Uterus (tissue), 4 donors: ENCODE data around the gene GNA14. TPM values are rescaled to one million over a fixed set of nuclear protein-coding genes. Genes with fewer than 3 reads are reported as not detected.
"Not testable (repeated sequence)": the region's sequence is repeated elsewhere in the genome, so short reads cannot be mapped to it uniquely, and the experiment has no call there.

Source experiments
- DNase-seq, 2 donors: peaks; one replicate each; pipeline ENCODE4 v3.0.0-alpha.2; 2019 to 2020
- H3K27ac ChIP-seq, 2 donors: fragments of 200-600 bp; sonication (generic); 1 replicate in 1 of 2; 2 replicates in 1 of 2; pipeline ENCODE4 v1.5.1; 2016 to 2018
- H3K27me3 ChIP-seq, 2 donors: fragments of 200-600 bp; sonication (generic); one replicate each; pipeline ENCODE4 v1.5.1; 2018 to 2019; ENCODE audit warnings: control low read depth in 1 of 2
- H3K36me3 ChIP-seq, 2 donors: fragments of 200-600 bp; sonication (generic); one replicate each; pipeline ENCODE4 v1.5.1; 2019; ENCODE audit warnings: control low read depth in 1 of 2
- H3K4me1 ChIP-seq, 2 donors: fragments of 200-600 bp; sonication (generic); one replicate each; pipeline ENCODE4 v1.5.1; 2018 to 2019; ENCODE audit warnings: control low read depth in 1 of 2
- H3K4me3 ChIP-seq, 2 donors: fragments of 200-600 bp; sonication (generic); 1 replicate in 1 of 2; 2 replicates in 1 of 2; pipeline ENCODE4 v1.5.1; 2018 to 2019; ENCODE audit warnings: mild to moderate bottlenecking in 1 of 2
- H3K9me3 ChIP-seq, 2 donors: fragments of 200-600 bp; sonication (generic); one replicate each; pipeline ENCODE4 v1.5.1; 2019; ENCODE audit warnings: control low read depth in 1 of 2
- CTCF ChIP-seq, 4 experiments: fragments of 200-600 bp in 2 of 4; fragments of 450-650 bp in 2 of 4; sonication (generic) in 2 of 4; IDR thresholded peaks; one replicate each; pipeline ENCODE4 v1.5.1; 2016 to 2019; ENCODE audit warnings: antibody characterized with exemption in 4 of 4, mild to moderate bottlenecking in 2 of 4, moderate library complexity in 1 of 4
- POLR2A ChIP-seq, 2 donors: fragments of 450-650 bp; IDR thresholded peaks; one replicate each; pipeline ENCODE4 v1.6.1; 2016; ENCODE audit warnings: antibody characterized with exemption in 2 of 2, mild to moderate bottlenecking in 1 of 2, moderate library complexity in 1 of 2
- intact Hi-C: fragments of 100-400 bp; cut with DNase I; formaldehyde crosslinking; loops from one replicate; pipeline ENCODE4 v1.15.1; 2023; ENCODE audit warnings: low total_unique reads
- total RNA-seq, 4 donors: library from RNA; depleted of rRNA in 3 of 4; stranded (reverse); fragments of >200 nt in 3 of 4; gene quantifications; one replicate each; pipeline versions ENCODE4 v1.1.0 to v1.2.4, GENCODE V29; 2014 to 2023
- donor health status: DM: yes; HTN: yes; CAD: no.

The GNA14 gene
- total RNA-seq, 4 donors from 2014 or later, result 11.3 to 23.6 (median 16.2) TPM

DNA sequence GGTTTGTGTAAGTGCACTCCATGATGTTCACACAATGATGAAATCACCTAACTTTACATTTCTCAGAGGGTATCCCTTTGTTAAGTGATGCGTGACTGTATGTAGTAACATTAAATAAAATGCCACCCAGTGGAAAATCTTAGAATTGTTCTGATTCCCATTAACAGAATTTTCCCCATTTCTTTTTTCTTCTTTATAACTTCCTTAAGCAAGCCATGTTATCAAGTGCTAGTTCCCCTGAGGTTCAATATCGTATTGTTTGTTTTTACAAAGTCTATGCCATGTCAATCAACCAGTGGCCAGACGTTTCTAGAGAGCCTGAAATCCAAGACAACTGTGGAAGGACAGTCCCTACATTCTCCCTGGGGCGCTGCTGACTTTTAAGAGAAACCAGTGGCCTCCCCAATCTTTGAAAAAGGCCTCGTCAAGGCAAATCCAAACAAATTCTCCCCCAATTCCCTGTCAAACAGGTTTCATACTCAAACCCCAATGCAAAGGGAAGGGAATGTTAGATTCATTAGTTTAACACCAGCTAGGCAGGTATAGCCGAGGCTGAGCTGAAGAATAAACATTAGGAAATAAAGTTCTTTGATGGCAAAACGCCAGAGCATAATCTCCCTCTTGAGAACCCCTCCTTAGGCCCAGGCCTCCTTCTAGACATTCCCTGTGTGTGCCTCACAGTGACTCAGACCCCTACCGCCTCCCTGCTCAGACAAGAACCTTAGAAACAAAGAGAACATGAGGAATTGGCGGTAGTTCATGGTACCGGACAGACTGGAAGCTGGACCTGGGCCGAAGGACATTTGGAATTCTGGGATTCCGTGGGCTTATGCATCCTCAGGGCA lies 198.7 kb downstream of the GNA14 start:
- no peaks in the 10 kb centered on the region for H3K9me3 ChIP-seq
- no peak for TF ChIP-seq POLR2A (IDR thresholded peaks at IDR 0.05)
- no peak for TF ChIP-seq CTCF (IDR thresholded peaks at IDR 0.05)
- DNase-seq, result no peak
- intact Hi-C loops, result loop anchor here (10.0 kb wide), 1 partner anchor 305 kb away; no protein-coding TSS in a partner anchor
- no peaks in the 10 kb centered on the region for H3K36me3 ChIP-seq
- no peak overlapping the region for H3K4me3 ChIP-seq
- no peaks in the 10 kb centered on the region for H3K4me1 ChIP-seq
- no peaks in the 10 kb centered on the region for H3K27me3 ChIP-seq
- no peak overlapping the region for H3K27ac ChIP-seq

GRCh38 chr9:77447646-77448045 lies 200.5 kb downstream of the GNA14 start:
- DNase-seq, result no peak
- intact Hi-C loops, result no loop called here
- H3K9me3 ChIP-seq, result no peaks in the 10 kb centered on the region
- H3K27me3 ChIP-seq, result no peaks in the 10 kb centered on the region
- H3K27ac ChIP-seq, result no peak overlapping the region
- H3K36me3 ChIP-seq, result no peaks in the 10 kb centered on the region
- no peak for TF ChIP-seq POLR2A (IDR thresholded peaks at IDR 0.05)
- no peak for TF ChIP-seq CTCF (IDR thresholded peaks at IDR 0.05)
- no peaks in the 10 kb centered on the region for H3K4me1 ChIP-seq
- H3K4me3 ChIP-seq, result no peak overlapping the region

DNA sequence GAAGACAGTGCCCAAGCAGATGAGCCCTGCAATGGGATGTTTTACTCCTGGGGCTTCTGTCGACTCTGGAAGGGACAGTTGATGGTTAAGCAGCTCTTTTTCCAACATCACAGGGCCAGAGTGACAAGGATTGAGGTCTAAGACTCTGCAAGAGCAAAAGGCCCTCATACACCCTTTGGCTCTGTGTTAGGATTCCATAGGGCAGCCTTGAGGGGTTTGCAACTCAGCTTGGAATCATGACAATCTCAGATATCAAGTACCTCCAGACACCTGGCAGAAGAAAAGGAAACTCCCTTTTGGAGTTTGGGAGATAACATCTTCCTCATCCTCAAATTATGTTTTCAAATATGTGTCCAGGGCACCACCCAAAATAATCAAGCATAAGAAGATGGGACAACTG lies 205.7 kb downstream of the GNA14 start:
- Histone ChIP-seq H3K27ac (no peak overlapping the region), H3K36me3 (no peaks in the 10 kb centered on the region), H3K4me3 (no peak overlapping the region), H3K27me3 (no peaks in the 10 kb centered on the region), H3K4me1 (no peaks in the 10 kb centered on the region), H3K9me3 (no peaks in the 10 kb centered on the region)
- no peak for DNase-seq
- intact Hi-C loops, result no loop called here
- TF ChIP-seq POLR2A (IDR thresholded peaks at IDR 0.05) (no peak), CTCF (IDR thresholded peaks at IDR 0.05) (no peak)

- H3K4me1 ChIP-seq, intact Hi-C loops, H3K27ac ChIP-seq, H3K27me3 ChIP-seq, DNase-seq, H3K4me3 ChIP-seq, H3K9me3 ChIP-seq, H3K36me3 ChIP-seq: not testable (repeated sequence)
These were observed 207.0 kb downstream of the GNA14 start for GRCh38 chr9:77441124-77441523.

DNA sequence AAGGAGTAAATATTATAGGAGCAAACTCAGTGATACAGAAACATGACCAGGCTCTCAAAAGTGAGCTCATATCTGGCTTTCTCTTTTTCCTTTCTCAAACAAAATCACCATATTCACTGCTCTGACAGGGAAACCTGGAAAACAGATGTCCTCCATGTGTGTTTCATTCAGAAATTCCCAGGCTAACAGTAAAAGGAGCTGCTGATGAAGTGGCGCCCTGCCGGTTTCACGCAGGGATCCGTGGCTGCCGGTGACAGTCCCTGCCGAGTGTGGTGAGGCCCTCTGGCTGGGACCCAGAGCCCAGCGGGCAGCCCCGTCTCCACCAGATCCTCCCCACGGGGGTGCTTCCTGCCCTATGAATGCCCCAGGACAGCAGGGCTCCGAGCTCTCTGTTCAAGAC lies 208.1 kb downstream of the GNA14 start:
- H3K4me1 ChIP-seq, result no peaks in the 10 kb centered on the region
- no peak overlapping the region for H3K4me3 ChIP-seq
- H3K27ac ChIP-seq, result peak overlapping the region; percentile 11 to 61
- H3K9me3 ChIP-seq, result no peaks in the 10 kb centered on the region
- H3K27me3 ChIP-seq, result no peaks in the 10 kb centered on the region
- intact Hi-C loops, result no loop called here
- DNase-seq, result no peak
- no peaks in the 10 kb centered on the region for H3K36me3 ChIP-seq
- no peak for TF ChIP-seq POLR2A (IDR thresholded peaks at IDR 0.05)
- TF ChIP-seq CTCF (IDR thresholded peaks at IDR 0.05), result no peak
